ENCODE data around the gene NKD1.

GRCh38 chr16:50607051-50607431 is 58.8 kb downstream of the NKD1 start:
- TF ChIP-seq POLR2A (IDR thresholded peaks at IDR 0.05) (no peak), CTCF (IDR thresholded peaks at IDR 0.05) (no peak), EP300 (IDR thresholded peaks at IDR 0.05) (no peak)
